HepG2 (cell line): ENCODE measurements around the gene PSMG3. TPM values are rescaled to one million over a fixed set of nuclear protein-coding genes. Genes with fewer than 3 reads are reported as not detected.

Source experiments
- ATAC-seq: fragments of 200-7000 bp; cut with Tn5 transposase; 3 replicates; pipeline ENCODE4 v1.9.1; 2020; ENCODE audit warnings: mild to moderate bottlenecking, moderate library complexity
- BruUV-seq: library from RNA; stranded (reverse); fragments of 400-500 nt; replicated peaks from 2 replicates; lab custom pipeline; 2021; lab: Mats Ljungman, UMichigan
- CTCF ChIA-PET: fragments of 300-600 bp; formaldehyde crosslinking; extraction: SDS; loops from one replicate; lab custom pipeline; 2021; ENCODE audit warnings: low total read pairs, inconsistent platforms, low intra/inter-chr PET ratio; lab: Yijun Ruan, JAX
- POLR2A ChIA-PET: fragments of 350-600 bp; sonication (Branson Sonifier 250); formaldehyde crosslinking; loops from one replicate; lab custom pipeline; 2020; ENCODE audit warnings: antibody characterized with exemption, inconsistent platforms; lab: Yijun Ruan, JAX
- DNase-seq: peaks from one replicate; pipeline ENCODE4 v3.0.0-alpha.2; 2015; ENCODE audit warnings: low spot score
- FAIRE-seq: peaks from 3 replicates; lab custom pipeline; 2011; peaks lifted over from hg19 to GRCh38; lab: Jason Lieb, UNC
- H2AFZ ChIP-seq: one replicate; pipeline ENCODE4 v1.6.1; 2011; ENCODE audit warnings: low read length, inconsistent platforms
- H3K27ac ChIP-seq: fragments of 300-600 bp; 3 replicates; pipeline ENCODE4 v1.8.0; 2011; ENCODE audit warnings: mixed run types, mild to moderate bottlenecking, mixed read lengths, low read length, inconsistent platforms; ENCODE audit not compliant: insufficient read depth; ENCODE audit errors: extremely low read length
- H3K27me3 ChIP-seq, 2 experiments: fragments of 200-600 bp in 1 of 2; 2 replicates in 1 of 2; 3 replicates in 1 of 2; pipeline versions ENCODE4 v1.6.0 to v1.8.0; 2011; ENCODE audit warnings: low read length in 2 of 2, mild to moderate bottlenecking in 2 of 2, moderate library complexity in 2 of 2, inconsistent platforms in 1 of 2; ENCODE audit not compliant: insufficient read depth in 2 of 2, control insufficient read depth in 1 of 2
- H3K36me3 ChIP-seq, 2 experiments: fragments of 200-600 bp in 1 of 2; replicated peaks in 1 of 2; 2 replicates in 1 of 2; 3 replicates in 1 of 2; pipeline versions ENCODE4 v1.5.1 to v1.8.0; 2011; ENCODE audit warnings: low read length in 2 of 2, inconsistent platforms in 1 of 2; ENCODE audit not compliant: insufficient read depth in 2 of 2, control insufficient read depth in 1 of 2
- H3K4me1 ChIP-seq: 2 replicates; pipeline ENCODE4 v1.5.1; 2012; ENCODE audit warnings: low read length, inconsistent platforms; ENCODE audit not compliant: insufficient read depth
- H3K4me2 ChIP-seq: 2 replicates; pipeline ENCODE4 v1.6.0; 2011; ENCODE audit warnings: low read depth, low read length, inconsistent platforms
- H3K4me3 ChIP-seq, 3 experiments: fragments of 200-600 bp in 1 of 3; sonication (generic), shearing (Covaris generic) in 1 of 3; replicated peaks in 1 of 3; 2 replicates each; pipeline ENCODE4 v1.5.1; 2011 to 2016; ENCODE audit warnings: low read length in 3 of 3, inconsistent platforms in 2 of 3, low read depth in 2 of 3, mild to moderate bottlenecking in 2 of 3, control low read depth in 1 of 3, mixed read lengths in 1 of 3; ENCODE audit not compliant: insufficient read depth in 1 of 3
- H3K79me2 ChIP-seq: one replicate; pipeline ENCODE4 v1.6.1; 2011; ENCODE audit warnings: low read length, inconsistent platforms; ENCODE audit not compliant: insufficient read depth
- H3K9ac ChIP-seq: 2 replicates; pipeline ENCODE4 v1.6.0; 2011; ENCODE audit warnings: mild to moderate bottlenecking, low read depth, low read length, inconsistent platforms; ENCODE audit not compliant: insufficient read depth
- H3K9me3 ChIP-seq: 2 replicates; pipeline ENCODE4 v1.5.1; 2012; ENCODE audit warnings: mild to moderate bottlenecking, low read length
- H4K20me1 ChIP-seq: 2 replicates; pipeline ENCODE4 v1.6.0; 2011; ENCODE audit warnings: inconsistent platforms, mild to moderate bottlenecking, low read length, moderate library complexity; ENCODE audit not compliant: insufficient read depth
- HDAC1 ChIP-seq: sonication (generic); formaldehyde crosslinking; IDR thresholded peaks from 2 replicates; pipeline ENCODE4 v1.5.1; 2020; ENCODE audit warnings: mild to moderate bottlenecking, missing genetic modification reagents
- MED1 ChIP-seq: sonication (generic); formaldehyde crosslinking; IDR thresholded peaks from 2 replicates; pipeline ENCODE4 v1.4.0; 2020; ENCODE audit warnings: missing genetic modification reagents
- ZNF317 ChIP-seq: sonication (generic); formaldehyde crosslinking; IDR thresholded peaks from 2 replicates; pipeline ENCODE4 v1.5.0; 2020; ENCODE audit warnings: mild to moderate bottlenecking, missing genetic modification reagents
- ZNF724P ChIP-seq: sonication (generic); formaldehyde crosslinking; IDR thresholded peaks from 2 replicates; pipeline ENCODE4 v1.8.0; 2022; ENCODE audit warnings: missing genetic modification reagents, borderline replicate concordance
- ZNF768 ChIP-seq: sonication (generic); formaldehyde crosslinking; IDR thresholded peaks from 2 replicates; pipeline ENCODE4 v1.4.0; 2020; ENCODE audit warnings: missing genetic modification reagents
- ZNF878 ChIP-seq: sonication (generic); formaldehyde crosslinking; IDR thresholded peaks from 2 replicates; pipeline ENCODE4 v1.8.1; 2023; ENCODE audit warnings: mild to moderate bottlenecking, missing genetic modification reagents, moderate library complexity
- ZZZ3 ChIP-seq: sonication (generic); formaldehyde crosslinking; IDR thresholded peaks from 2 replicates; pipeline ENCODE4 v1.4.0; 2020; ENCODE audit warnings: missing genetic modification reagents, mild to moderate bottlenecking, borderline replicate concordance
- WGBS: methylation state at CpG from one replicate; pipeline ENCODE4 v1.1.6; 2017; ENCODE audit warnings: low lambda C conversion rate; 5-methylcytosine and 5-hydroxymethylcytosine counted together
- in situ Hi-C: cut with HindIII; loops from 2 replicates; pipeline ENCODE4 v1.10.0; 2017; ENCODE audit warnings: low pct_unique_long_range_greater_than_20kb; ENCODE audit not compliant: extremely low pct_ligation_motif_present
- intact Hi-C: fragments of 100-400 bp; cut with micrococcal nuclease; formaldehyde crosslinking; loops from one replicate; pipeline ENCODE4 v1.10.0; 2022; ENCODE audit not compliant: unreplicated experiment
- polyA plus RNA-seq, 8 experiments: library from polyadenylated mRNA; depleted of rRNA in 3 of 8; stranded (reverse) in 7 of 8; unstranded in 1 of 8; fragments of >200 nt; fragmentation: Illumina TruSeq in 4 of 8; extraction: Trizol in 4 of 8; gene quantifications; 2 replicates each; pipeline versions ENCODE4 v1.2.1 to v1.2.3, GENCODE V29; 2011 to 2016; ENCODE audit warnings: low read depth in 4 of 8, missing spikeins in 1 of 8, mixed read lengths in 1 of 8; ENCODE audit not compliant: insufficient read depth in 1 of 8
- total RNA-seq, 5 experiments: library from RNA; depleted of rRNA; stranded (reverse); fragments of >200 nt; fragmentation: Illumina TruSeq; extraction: Trizol; gene quantifications; 2 replicates each; pipeline ENCODE4 v1.2.3, GENCODE V29; 2016; ENCODE audit warnings: low read depth in 1 of 5
- TF ChIP-seq, protein P1 (sequence below): sonication (generic); formaldehyde crosslinking; IDR thresholded peaks from 2 replicates; pipeline ENCODE4 v1.5.0; 2020; ENCODE audit warnings: mild to moderate bottlenecking, missing genetic modification reagents, moderate library complexity
- TF ChIP-seq, protein P2 (sequence below): sonication (generic); formaldehyde crosslinking; IDR thresholded peaks from 2 replicates; pipeline ENCODE4 v1.4.0; 2020; ENCODE audit warnings: missing genetic modification reagents

PSMG3 gene
- total and polyA plus RNA-seq, 2 of the 13 experiments (the other 11 are each of a cell fraction or from before 2014, with no cell fraction given), result 29.6 to 48.4 TPM

DNA sequence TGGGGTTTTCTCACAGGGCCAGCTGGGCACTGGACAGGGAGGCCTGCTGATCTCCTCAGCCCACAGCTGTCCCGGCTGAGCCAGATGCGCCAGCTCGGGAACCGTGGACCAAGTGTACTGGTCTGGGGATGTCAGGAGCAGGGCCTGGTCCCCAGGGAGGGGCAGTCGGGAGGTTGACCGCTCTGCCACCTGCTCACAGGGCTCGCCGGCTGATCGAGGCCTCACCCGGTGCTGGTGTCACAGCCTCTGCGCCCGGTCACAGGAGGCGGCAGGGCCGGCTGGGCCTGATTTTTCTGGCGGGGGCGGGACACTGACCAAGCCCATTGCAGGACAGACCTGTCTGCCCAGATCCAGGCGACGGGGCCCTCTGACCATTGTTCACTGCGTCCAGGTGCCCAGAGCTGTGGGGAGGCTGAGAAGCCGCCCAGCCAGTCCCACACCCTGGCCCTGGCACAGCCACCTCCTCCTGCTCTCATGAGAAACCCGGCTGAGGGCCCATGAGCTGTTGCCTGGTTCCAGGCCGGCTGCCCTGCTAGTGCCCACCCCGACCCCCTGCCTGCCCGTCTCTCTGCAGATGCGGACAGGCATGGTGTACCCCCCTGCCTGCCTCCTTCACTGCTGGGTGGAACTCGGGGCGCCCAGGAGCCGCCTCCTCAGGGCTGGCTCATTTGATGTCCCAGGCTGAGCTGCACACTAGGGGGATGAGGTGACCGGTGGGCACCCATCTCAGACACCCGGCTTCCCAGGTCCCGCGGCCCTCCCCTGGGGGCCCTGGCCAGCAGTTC is 10.8 kb downstream of the PSMG3 start:
- FAIRE-seq (no peak), ATAC-seq (no peak), DNase-seq (no peak)
- intact Hi-C loops (loop anchor here (5.0 kb wide), 1 partner anchor 37 kb away; no protein-coding TSS in a partner anchor), in situ Hi-C loops (loop anchor here (5.0 kb wide), 1 partner anchor 57 kb away; the partner anchor contains the start of gene INTS1)
- H3K36me3 ChIP-seq, result no peaks in the 10 kb centered on the region; a peak in 1 of 5 replicates
- 84% methylated on average over 15 of the region's 32 CpGs for WGBS
- CTCF ChIA-PET, result no interaction called here
- H3K4me2 ChIP-seq, result 0 out of 2 replicates have a peak overlapping the region, but pooled peaks have one; percentile 42
- H4K20me1 ChIP-seq, result no peaks in the 10 kb centered on the region
- no peak overlapping the region for H3K27ac ChIP-seq
- no peaks in the 10 kb centered on the region for H3K9me3 ChIP-seq
- TF ChIP-seq ZNF768 (CRISPR knock-in tag), result 0 out of 2 replicates have a peak, but pooled peaks have one; percentile 1
- no peak for TF ChIP-seq ZZZ3
- peaks cover 63% of the 10 kb centered on the region for H3K4me1 ChIP-seq
- no peaks in the 10 kb centered on the region for H3K79me2 ChIP-seq
- H2AFZ ChIP-seq, result no peak overlapping the region
- POLR2A ChIA-PET, result interaction anchor here (0.9 to 6.4 kb wide), 2 partner anchors 25 to 43 kb away, joined by 3 to 108 read pairs; no protein-coding TSS in a partner anchor
- BruUV-seq, result no TSS peak
- peaks cover 8 to 15% of the 10 kb centered on the region in 2 experiments; a peak in 2 of 5 replicates for H3K27me3 ChIP-seq
- peak overlapping the region in 1 of 3 experiments; percentile 24; a peak in 1 of 6 replicates for H3K4me3 ChIP-seq
- 0 out of 2 replicates have a peak overlapping the region, but pooled peaks have one; percentile 11 for H3K9ac ChIP-seq

DNA sequence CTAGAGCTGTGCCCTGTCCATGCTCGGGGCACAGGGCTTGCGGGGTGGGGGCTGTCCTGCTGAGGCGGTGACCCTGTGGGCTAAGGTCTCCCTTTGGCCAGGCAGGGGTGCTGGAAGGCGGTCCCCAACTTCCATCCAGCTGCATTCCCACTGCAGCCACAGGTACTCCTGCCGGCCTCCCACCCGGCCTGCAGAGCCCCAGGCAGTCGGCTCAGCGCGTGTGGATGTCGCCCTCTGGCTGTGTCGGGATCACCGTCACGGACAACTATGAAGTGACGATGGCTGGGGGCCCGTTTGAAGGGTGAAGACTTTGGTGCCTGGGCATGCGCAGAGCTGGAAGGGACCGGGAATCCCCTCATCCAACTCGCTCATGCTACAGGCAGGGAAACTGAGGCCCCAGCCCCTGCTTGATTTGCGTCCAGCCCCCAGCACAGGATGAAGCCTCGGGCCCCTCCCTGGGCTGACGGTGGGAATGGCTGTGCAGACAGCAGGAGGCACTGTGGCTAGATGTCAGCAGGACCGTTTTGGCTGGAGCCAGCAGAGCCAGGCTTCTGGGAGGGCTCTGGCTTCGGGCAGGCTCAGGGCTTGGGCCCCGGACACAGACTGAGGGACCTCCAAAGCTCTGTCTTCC is 11.5 kb downstream of the PSMG3 start:
- FAIRE-seq, result no peak
- POLR2A ChIA-PET, result interaction anchor here (6.4 kb wide), 1 partner anchor 24 kb away, joined by 108 read pairs; no protein-coding TSS in a partner anchor
- BruUV-seq, result no TSS peak
- TF ChIP-seq HDAC1 (CRISPR knock-in tag) (0 out of 2 replicates have a peak, but pooled peaks have one; percentile 41), ZNF724P (CRISPR knock-in tag) (0 out of 2 replicates have a peak, but pooled peaks have one; percentile 31), ZNF317 (CRISPR knock-in tag) (no peak), MED1 (CRISPR knock-in tag) (0 out of 2 replicates have a peak, but pooled peaks have one; percentile 39), ZNF878 (CRISPR knock-in tag) (no peak)
- TF ChIP-seq, protein P1, sequence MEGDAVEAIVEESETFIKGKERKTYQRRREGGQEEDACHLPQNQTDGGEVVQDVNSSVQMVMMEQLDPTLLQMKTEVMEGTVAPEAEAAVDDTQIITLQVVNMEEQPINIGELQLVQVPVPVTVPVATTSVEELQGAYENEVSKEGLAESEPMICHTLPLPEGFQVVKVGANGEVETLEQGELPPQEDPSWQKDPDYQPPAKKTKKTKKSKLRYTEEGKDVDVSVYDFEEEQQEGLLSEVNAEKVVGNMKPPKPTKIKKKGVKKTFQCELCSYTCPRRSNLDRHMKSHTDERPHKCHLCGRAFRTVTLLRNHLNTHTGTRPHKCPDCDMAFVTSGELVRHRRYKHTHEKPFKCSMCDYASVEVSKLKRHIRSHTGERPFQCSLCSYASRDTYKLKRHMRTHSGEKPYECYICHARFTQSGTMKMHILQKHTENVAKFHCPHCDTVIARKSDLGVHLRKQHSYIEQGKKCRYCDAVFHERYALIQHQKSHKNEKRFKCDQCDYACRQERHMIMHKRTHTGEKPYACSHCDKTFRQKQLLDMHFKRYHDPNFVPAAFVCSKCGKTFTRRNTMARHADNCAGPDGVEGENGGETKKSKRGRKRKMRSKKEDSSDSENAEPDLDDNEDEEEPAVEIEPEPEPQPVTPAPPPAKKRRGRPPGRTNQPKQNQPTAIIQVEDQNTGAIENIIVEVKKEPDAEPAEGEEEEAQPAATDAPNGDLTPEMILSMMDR, result peak; percentile 91
- TF ChIP-seq, protein P2, sequence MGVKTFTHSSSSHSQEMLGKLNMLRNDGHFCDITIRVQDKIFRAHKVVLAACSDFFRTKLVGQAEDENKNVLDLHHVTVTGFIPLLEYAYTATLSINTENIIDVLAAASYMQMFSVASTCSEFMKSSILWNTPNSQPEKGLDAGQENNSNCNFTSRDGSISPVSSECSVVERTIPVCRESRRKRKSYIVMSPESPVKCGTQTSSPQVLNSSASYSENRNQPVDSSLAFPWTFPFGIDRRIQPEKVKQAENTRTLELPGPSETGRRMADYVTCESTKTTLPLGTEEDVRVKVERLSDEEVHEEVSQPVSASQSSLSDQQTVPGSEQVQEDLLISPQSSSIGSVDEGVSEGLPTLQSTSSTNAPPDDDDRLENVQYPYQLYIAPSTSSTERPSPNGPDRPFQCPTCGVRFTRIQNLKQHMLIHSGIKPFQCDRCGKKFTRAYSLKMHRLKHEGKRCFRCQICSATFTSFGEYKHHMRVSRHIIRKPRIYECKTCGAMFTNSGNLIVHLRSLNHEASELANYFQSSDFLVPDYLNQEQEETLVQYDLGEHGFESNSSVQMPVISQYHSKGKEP (CRISPR knock-in tag), result no peak

More for the DNA sequence above, 11.5 kb downstream of the PSMG3 start:
- Histone ChIP-seq H3K9me3 (no peaks in the 10 kb centered on the region), H3K79me2 (no peaks in the 10 kb centered on the region), H3K27me3 (peaks cover 8 to 15% of the 10 kb centered on the region in 2 experiments; a peak in 2 of 5 replicates), H3K4me1 (peaks cover 66% of the 10 kb centered on the region), H3K9ac (0 out of 2 replicates have a peak overlapping the region, but pooled peaks have one; percentile 11), H2AFZ (no peak overlapping the region), H4K20me1 (no peaks in the 10 kb centered on the region), H3K36me3 (no peaks in the 10 kb centered on the region; a peak in 1 of 5 replicates), H3K4me3 (peak overlapping the region in 1 of 3 experiments; percentile 24; a peak in 1 of 6 replicates), H3K4me2 (peak overlapping the region; percentile 42), H3K27ac (no peak overlapping the region)
- intact Hi-C loops (loop anchor here (5.0 kb wide), 1 partner anchor 36 kb away; no protein-coding TSS in a partner anchor), in situ Hi-C loops (loop anchor here (5.0 kb wide), 1 partner anchor 56 kb away; the partner anchor contains the start of gene INTS1)
- no CpG with 5 or more reads among the region's 24 CpGs for WGBS
- ATAC-seq (peak; percentile 21; the same call in 2 of the 3 replicates), DNase-seq (peak; percentile 32)
- CTCF ChIA-PET, result interaction anchor here (0.6 kb wide), 1 partner anchor 38 kb away, joined by 3 read pairs; no protein-coding TSS in a partner anchor
